ENCODE results near the gene ITPKC. TPM values are rescaled to one million over a fixed set of nuclear protein-coding genes. Genes with fewer than 3 reads are reported as not detected.

The ITPKC gene
- total RNA-seq, 1 donor from 2014 or later, result 9.8 TPM

DNA sequence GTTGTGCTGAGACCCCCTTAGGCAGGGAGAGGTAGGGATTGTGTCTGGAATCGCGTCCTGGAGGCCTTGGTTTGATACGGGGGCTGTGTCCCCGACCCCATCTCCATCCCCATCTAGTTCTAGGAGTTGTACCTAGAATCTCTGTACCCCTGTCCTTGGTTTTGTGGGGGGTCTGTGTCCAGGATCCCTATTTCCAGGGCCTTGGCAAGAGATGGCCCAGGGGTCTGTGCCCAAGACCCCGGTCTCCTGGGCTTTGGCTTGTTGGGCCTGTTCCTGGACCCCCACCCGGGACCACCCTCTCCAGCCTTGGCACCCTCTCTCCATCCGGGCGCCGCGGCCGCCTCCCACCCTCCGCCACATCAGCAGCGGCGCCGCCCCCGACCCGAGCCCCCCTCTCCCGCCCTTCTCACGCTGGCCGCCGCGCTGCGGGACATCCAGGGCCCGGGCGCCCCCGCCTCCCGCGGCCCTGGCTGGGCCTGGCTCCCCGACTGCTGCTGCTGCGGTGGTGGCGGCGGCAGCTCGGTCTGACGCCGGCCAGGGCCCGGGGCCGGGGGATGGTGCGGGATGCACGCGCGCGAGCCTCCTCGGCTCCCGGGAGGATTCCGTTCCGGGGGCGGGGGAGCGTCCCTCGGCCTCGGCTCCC is 26.7 kb upstream of the ITPKC start, which contains the start of gene NUMBL:
Gene NUMBL, minus strand, starts transcription at position 602 of the 643 bp plus-strand sequence. Its CDS starts 168 bp downstream, at position 434.
- DNase-seq, result peak; percentile 47
- TF ChIP-seq, protein P1, sequence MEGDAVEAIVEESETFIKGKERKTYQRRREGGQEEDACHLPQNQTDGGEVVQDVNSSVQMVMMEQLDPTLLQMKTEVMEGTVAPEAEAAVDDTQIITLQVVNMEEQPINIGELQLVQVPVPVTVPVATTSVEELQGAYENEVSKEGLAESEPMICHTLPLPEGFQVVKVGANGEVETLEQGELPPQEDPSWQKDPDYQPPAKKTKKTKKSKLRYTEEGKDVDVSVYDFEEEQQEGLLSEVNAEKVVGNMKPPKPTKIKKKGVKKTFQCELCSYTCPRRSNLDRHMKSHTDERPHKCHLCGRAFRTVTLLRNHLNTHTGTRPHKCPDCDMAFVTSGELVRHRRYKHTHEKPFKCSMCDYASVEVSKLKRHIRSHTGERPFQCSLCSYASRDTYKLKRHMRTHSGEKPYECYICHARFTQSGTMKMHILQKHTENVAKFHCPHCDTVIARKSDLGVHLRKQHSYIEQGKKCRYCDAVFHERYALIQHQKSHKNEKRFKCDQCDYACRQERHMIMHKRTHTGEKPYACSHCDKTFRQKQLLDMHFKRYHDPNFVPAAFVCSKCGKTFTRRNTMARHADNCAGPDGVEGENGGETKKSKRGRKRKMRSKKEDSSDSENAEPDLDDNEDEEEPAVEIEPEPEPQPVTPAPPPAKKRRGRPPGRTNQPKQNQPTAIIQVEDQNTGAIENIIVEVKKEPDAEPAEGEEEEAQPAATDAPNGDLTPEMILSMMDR (IDR thresholded peaks at IDR 0.05; ENCODE audit: borderline replicate concordance), result no peak
- peaks cover 38% of the 10 kb centered on the region for H3K36me3 ChIP-seq
- H3K27ac ChIP-seq (replicated peaks), result peak within 1 kb of the TSS; percentile 93
- H3K4me3 ChIP-seq, result peak within 1 kb of the TSS; percentile 79
- H3K4me1 ChIP-seq, result peaks cover 50% of the 10 kb centered on the region
- H3K27me3 ChIP-seq (ENCODE audit: low read depth), result no peaks in the 10 kb centered on the region
- no peaks in the 10 kb centered on the region for H3K9me3 ChIP-seq (replicated peaks)
- intact Hi-C loops (cut with micrococcal nuclease), result no loop called here

DNA sequence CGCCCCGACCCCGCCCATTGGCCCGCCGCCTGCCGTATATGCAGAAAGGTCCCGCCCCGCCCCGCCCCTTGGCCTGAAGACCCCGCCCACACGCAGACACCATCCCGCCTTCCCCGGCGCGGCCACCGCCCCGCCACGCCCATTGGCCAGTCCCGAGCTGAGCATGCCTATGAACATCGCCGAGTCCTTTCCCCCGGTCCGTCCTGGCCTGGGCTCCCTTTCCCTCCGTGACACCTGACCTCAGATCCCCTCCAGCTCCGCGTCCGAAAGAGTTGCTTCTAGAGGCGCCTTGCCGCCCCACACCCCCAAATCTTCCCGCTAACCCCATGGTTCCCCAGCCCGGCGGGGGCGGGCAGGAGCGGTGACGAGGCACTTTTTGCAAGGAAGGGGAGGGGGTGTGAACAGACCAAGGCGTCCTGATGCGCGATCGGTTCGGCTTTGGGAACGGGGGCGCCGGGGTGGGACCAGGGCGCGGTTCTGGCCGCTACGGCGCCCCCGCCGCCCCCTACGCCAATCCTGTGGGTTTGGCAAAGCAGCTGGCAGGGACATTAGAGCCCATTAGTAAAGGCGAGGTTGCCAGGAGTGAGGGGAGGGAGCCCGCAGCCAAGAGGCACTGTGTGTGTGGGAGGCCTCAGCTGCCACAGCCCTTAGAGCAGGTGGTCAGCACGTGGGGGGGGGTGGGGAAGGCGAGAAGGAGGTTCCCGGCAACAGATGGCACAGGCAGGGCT is 26.1 kb upstream of the ITPKC start:
- Histone ChIP-seq H3K27ac (replicated peaks) (peak overlapping the region; percentile 93), H3K36me3 (peaks cover 38% of the 10 kb centered on the region), H3K4me1 (peaks cover 50% of the 10 kb centered on the region), H3K27me3 (ENCODE audit: low read depth) (no peaks in the 10 kb centered on the region), H3K9me3 (replicated peaks) (no peaks in the 10 kb centered on the region), H3K4me3 (peak overlapping the region; percentile 79)
- intact Hi-C loops (cut with micrococcal nuclease), result no loop called here
- DNase-seq, result peak; percentile 97
- TF ChIP-seq, protein P1 (IDR thresholded peaks at IDR 0.05; ENCODE audit: borderline replicate concordance), result no peak

DNA sequence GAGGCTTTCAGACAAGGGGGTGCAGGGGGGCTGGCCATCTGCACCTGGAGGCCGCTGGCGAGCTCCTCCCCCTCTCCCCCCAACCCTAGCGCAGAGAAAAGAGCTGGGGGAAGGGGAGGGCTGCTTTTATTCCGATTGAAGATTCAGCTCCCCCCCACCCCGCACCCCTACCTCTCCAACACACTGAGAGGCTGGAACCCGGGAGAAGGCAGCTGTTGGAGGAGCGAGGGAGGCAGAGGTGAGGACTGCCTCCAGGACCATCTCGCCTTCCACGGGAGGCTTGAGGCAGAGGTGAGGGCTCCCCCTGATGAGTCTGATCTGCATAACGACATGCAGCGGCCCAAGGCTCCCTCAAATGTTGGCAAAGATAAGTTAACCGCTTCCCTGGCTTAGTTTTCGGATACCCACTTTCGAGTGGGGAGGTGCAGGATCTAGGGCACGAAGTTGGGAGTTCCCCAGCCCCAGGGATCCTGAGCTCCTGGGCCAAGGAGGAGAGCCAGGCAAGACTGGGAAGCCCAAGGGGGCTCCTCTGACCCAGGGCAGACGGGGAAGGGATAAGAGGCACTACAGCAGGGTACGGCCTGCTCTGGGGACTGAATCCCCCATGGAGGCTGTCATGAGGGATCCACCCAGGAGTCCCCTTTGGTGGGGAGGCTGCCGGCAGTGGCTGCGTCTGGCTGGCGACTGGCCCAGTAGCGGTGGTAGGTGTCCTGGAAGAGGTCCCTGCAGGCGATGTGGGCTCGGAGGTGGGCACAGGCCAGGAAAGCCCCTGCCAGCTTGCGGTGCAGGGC is 25.3 kb upstream of the ITPKC start:
- intact Hi-C loops (cut with micrococcal nuclease), result no loop called here
- no peak for DNase-seq
- no peaks in the 10 kb centered on the region for H3K27me3 ChIP-seq (ENCODE audit: low read depth)
- TF ChIP-seq, protein P1 (IDR thresholded peaks at IDR 0.05; ENCODE audit: borderline replicate concordance), result no peak
- H3K4me1 ChIP-seq, result peaks cover 50% of the 10 kb centered on the region
- H3K27ac ChIP-seq (replicated peaks), result peak overlapping the region; percentile 93
- peaks cover 33% of the 10 kb centered on the region for H3K36me3 ChIP-seq
- H3K9me3 ChIP-seq (replicated peaks), result no peaks in the 10 kb centered on the region
- peak overlapping the region; percentile 79 for H3K4me3 ChIP-seq

DNA sequence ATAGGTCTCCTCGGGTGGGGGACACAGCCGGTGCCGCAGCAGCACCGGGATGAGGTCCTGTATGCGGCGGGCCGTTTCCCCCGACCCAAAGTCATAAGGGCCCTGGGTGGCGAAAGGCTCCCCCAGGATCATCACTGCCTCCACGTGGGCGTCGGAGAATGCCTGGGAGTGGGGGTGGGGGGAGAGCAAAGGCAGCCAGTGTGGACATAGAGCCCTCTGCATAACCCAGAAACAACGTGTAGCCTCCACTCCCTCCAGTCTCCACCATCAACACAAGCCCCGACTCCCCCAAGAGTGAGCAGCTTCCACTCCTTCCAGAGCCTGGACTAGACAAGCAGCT is 24.7 kb upstream of the ITPKC start:
- DNase-seq, result no peak
- Histone ChIP-seq H3K27ac (replicated peaks) (peak overlapping the region; percentile 93), H3K27me3 (ENCODE audit: low read depth) (no peaks in the 10 kb centered on the region), H3K36me3 (peaks cover 39% of the 10 kb centered on the region), H3K9me3 (replicated peaks) (no peaks in the 10 kb centered on the region), H3K4me3 (no peak overlapping the region), H3K4me1 (peaks cover 44% of the 10 kb centered on the region)
- intact Hi-C loops (cut with micrococcal nuclease), result no loop called here
- TF ChIP-seq, protein P1 (IDR thresholded peaks at IDR 0.05; ENCODE audit: borderline replicate concordance), result no peak

DNA sequence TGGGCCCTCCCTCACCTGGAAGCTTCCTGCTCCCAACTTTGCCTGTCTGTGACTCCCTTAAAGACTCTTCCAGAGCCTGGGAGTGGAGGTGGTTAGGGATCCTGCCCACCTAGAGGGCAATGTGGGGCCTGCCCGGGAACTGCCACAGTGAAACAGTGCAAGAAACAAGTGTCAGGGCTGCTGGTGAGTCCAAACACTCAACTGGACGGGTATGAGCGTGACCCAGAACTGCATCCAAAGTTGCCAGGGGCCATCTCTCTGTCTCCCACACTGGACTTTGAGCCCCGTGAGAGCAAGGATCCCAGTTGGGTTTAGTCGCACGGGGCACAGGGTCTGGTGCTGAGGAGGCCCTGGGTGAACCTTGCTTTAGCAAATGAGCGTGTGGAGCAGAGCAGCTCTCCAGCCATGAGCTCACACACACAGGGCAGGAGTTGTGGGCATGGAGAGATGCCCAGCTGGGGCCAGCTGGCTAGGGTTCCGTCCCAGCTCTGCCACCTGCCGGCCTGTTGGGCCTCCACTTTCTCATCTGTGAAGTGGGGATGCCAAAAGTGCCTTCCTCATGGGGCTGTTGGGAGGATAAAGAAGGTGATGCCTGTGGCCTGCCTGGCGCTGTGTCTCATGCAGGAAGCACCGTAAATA is 23.6 kb upstream of the ITPKC start:
- H3K36me3 ChIP-seq, result peaks cover 42% of the 10 kb centered on the region
- intact Hi-C loops (cut with micrococcal nuclease), result no loop called here
- no peak for DNase-seq

More for the DNA sequence above, 23.6 kb upstream of the ITPKC start:
- H3K27ac ChIP-seq (replicated peaks), result no peak overlapping the region
- TF ChIP-seq, protein P1 (IDR thresholded peaks at IDR 0.05; ENCODE audit: borderline replicate concordance), result no peak
- H3K4me1 ChIP-seq, result peaks cover 33% of the 10 kb centered on the region
- H3K9me3 ChIP-seq (replicated peaks), result no peaks in the 10 kb centered on the region
- H3K4me3 ChIP-seq, result no peak overlapping the region
- no peaks in the 10 kb centered on the region for H3K27me3 ChIP-seq (ENCODE audit: low read depth)
